GM23338 (cell line): ENCODE measurements around the gene WWOX. TPM values are rescaled to one million over a fixed set of nuclear protein-coding genes. Genes with fewer than 3 reads are reported as not detected.

Experiments used
- ATAC-seq: fragments of 200-7000 bp; cut with Tn5 transposase; 3 replicates; pipeline ENCODE4 v1.9.1; 2020
- DNase-seq: peaks from one replicate; pipeline ENCODE4 v3.0.0-alpha.2; 2015; ENCODE audit warnings: low spot score
- H2AFZ ChIP-seq: fragments of 200-600 bp; sonication (generic); 2 replicates; pipeline ENCODE4 v1.8.0; 2016; ENCODE audit warnings: antibody characterized with exemption, mild to moderate bottlenecking, moderate library complexity
- H3F3A ChIP-seq: fragments of 200-600 bp; sonication (generic); replicated peaks from 2 replicates; pipeline ENCODE4 v1.8.0; 2017; ENCODE audit warnings: antibody characterized with exemption, mixed run types, low read depth
- H3K27ac ChIP-seq: fragments of 200-600 bp; sonication (generic); 2 replicates; pipeline ENCODE4 v1.6.1; 2016; ENCODE audit warnings: low read depth
- H3K27me3 ChIP-seq: fragments of 200-600 bp; sonication (generic); 2 replicates; pipeline ENCODE4 v1.8.0; 2016; ENCODE audit warnings: mild to moderate bottlenecking, mixed run types, moderate library complexity; ENCODE audit not compliant: insufficient read depth
- H3K36me3 ChIP-seq: fragments of 200-600 bp; sonication (generic); 2 replicates; pipeline ENCODE4 v1.8.0; 2016; ENCODE audit warnings: mild to moderate bottlenecking; ENCODE audit not compliant: insufficient read depth
- H3K4me1 ChIP-seq: fragments of 200-600 bp; sonication (generic); 2 replicates; pipeline ENCODE4 v1.8.0; 2016; ENCODE audit warnings: mild to moderate bottlenecking, moderate library complexity; ENCODE audit not compliant: insufficient read depth
- H3K4me2 ChIP-seq: fragments of 200-600 bp; sonication (generic); 2 replicates; pipeline ENCODE4 v1.7.1; 2017; ENCODE audit warnings: mixed run types
- H3K4me3 ChIP-seq: fragments of 200-600 bp; sonication (generic); 2 replicates; pipeline ENCODE4 v1.6.1; 2016; ENCODE audit warnings: mixed run types
- H3K79me2 ChIP-seq: fragments of 200-600 bp; sonication (generic); replicated peaks from 2 replicates; pipeline ENCODE4 v1.8.0; 2017; ENCODE audit warnings: mild to moderate bottlenecking; ENCODE audit not compliant: insufficient read depth
- H3K9me2 ChIP-seq: fragments of 200-600 bp; sonication (generic); 2 replicates; pipeline ENCODE4 v1.8.0; 2017; ENCODE audit not compliant: insufficient read depth
- H4K20me1 ChIP-seq: fragments of 200-600 bp; sonication (generic); replicated peaks from 2 replicates; pipeline ENCODE4 v1.8.0; 2017; ENCODE audit warnings: mild to moderate bottlenecking; ENCODE audit not compliant: insufficient read depth
- H3K27ac Mint-ChIP-seq: 2 replicates; pipeline ENCODE4 v1.8.0; 2020; ENCODE audit warnings: inconsistent platforms, mild to moderate bottlenecking, moderate library complexity, mixed read lengths
- H3K27me3 Mint-ChIP-seq: 3 replicates; pipeline ENCODE4 v1.8.0; 2022; ENCODE audit warnings: low read depth, mild to moderate bottlenecking, moderate library complexity, mixed read lengths, inconsistent platforms; ENCODE audit not compliant: insufficient read depth, poor library complexity
- H3K36me3 Mint-ChIP-seq: 3 replicates; pipeline ENCODE4 v1.8.0; 2021; ENCODE audit warnings: low read depth, mild to moderate bottlenecking, inconsistent platforms, moderate library complexity, mixed read lengths
- H3K4me1 Mint-ChIP-seq: 3 replicates; pipeline ENCODE4 v1.8.0; 2020; ENCODE audit warnings: mild to moderate bottlenecking, inconsistent platforms, mixed read lengths
- H3K4me3 Mint-ChIP-seq: 3 replicates; pipeline ENCODE4 v1.8.0; 2021; ENCODE audit warnings: moderate library complexity, mild to moderate bottlenecking, inconsistent platforms, mixed read lengths
- H3K9me3 Mint-ChIP-seq: 3 replicates; pipeline ENCODE4 v1.8.0; 2020; ENCODE audit warnings: moderate library complexity, mild to moderate bottlenecking, inconsistent platforms, mixed read lengths
- CREB1 ChIP-seq: fragments of 250-450 bp; sonication (Bioruptor Pico); IDR thresholded peaks from 2 replicates; pipeline ENCODE4 v1.5.0; 2020; ENCODE audit warnings: low read depth, mild to moderate bottlenecking, moderate library complexity
- CTCF ChIP-seq, 2 experiments: fragments of 200-600 bp in 1 of 2; sonication (generic) in 1 of 2; conservative IDR thresholded peaks; 2 replicates each; pipeline versions ENCODE4 v1.5.1 to v1.6.1; 2016 to 2017; ENCODE audit warnings: antibody characterized with exemption in 2 of 2, low read depth in 2 of 2, mild to moderate bottlenecking in 2 of 2, moderate library complexity in 1 of 2
- ETS1 ChIP-seq: IDR thresholded peaks from 2 replicates; pipeline ENCODE4 v1.6.1; 2016; ENCODE audit warnings: antibody characterized with exemption
- EZH2phosphoT487 ChIP-seq: fragments of 200-600 bp; sonication (generic); IDR thresholded peaks from one replicate; pipeline ENCODE4 v1.8.1; 2018; ENCODE audit warnings: antibody characterized with exemption; ENCODE audit not compliant: unreplicated experiment
- NANOG ChIP-seq: IDR thresholded peaks from 2 replicates; pipeline ENCODE4 v1.6.1; 2016; ENCODE audit warnings: antibody characterized with exemption, borderline replicate concordance
- POLR2AphosphoS5 ChIP-seq: IDR thresholded peaks from 2 replicates; pipeline ENCODE4 v1.6.1; 2016; ENCODE audit warnings: antibody characterized with exemption, low read depth
- REST ChIP-seq: IDR thresholded peaks from one replicate; pipeline ENCODE4 v1.6.1; 2018; ENCODE audit warnings: antibody characterized with exemption; ENCODE audit not compliant: unreplicated experiment
- STAT1 ChIP-seq: IDR thresholded peaks from one replicate; pipeline ENCODE4 v1.6.1; 2016; ENCODE audit warnings: antibody characterized with exemption; ENCODE audit not compliant: unreplicated experiment
- ZNF462 ChIP-seq: fragments of 250-450 bp; sonication (Bioruptor Pico); IDR thresholded peaks from 2 replicates; pipeline ENCODE4 v1.5.0; 2020; ENCODE audit warnings: mild to moderate bottlenecking, moderate library complexity
- polyA plus RNA-seq: library from polyadenylated mRNA; unstranded; fragments of >200 nt; fragmentation: Nextera tagmentation; extraction: Ambion mirVana; gene quantifications from 2 replicates; pipeline ENCODE4 v1.2.1, GENCODE V29; 2016
- total RNA-seq: library from RNA; depleted of rRNA; stranded (reverse); fragments of >200 nt; shearing (Covaris generic); gene quantifications from 2 replicates; pipeline ENCODE4 v1.2.3, GENCODE V29; 2014

The WWOX gene
- total and polyA plus RNA-seq, 2 experiments from 2014 or later, result 10.0 to 19.3 TPM

- TF ChIP-seq REST, result no peak
- TF ChIP-seq ZNF462, result no peak
- TF ChIP-seq POLR2AphosphoS5, result no peak
These were observed 411.0 kb downstream of the WWOX start (continued) for GRCh38 chr16:78510496-78510895.

GRCh38 chr16:78513838-78514237 is 414.4 kb downstream of the WWOX start:
- H3K4me3 Mint-ChIP-seq, result no peak overlapping the region
- no peak for ATAC-seq
- no peaks in the 10 kb centered on the region for H3K36me3 Mint-ChIP-seq
- TF ChIP-seq ETS1 (no peak), STAT1 (no peak), CTCF (conservative IDR thresholded peaks at IDR 0.05; ENCODE audit: low read depth in 2 of 2) (no peak), EZH2phosphoT487 (no peak), REST (no peak), POLR2AphosphoS5 (no peak), CREB1 (CRISPR knock-in tag) (no peak), NANOG (no peak)

More at GRCh38 chr16:78513838-78514237, 414.4 kb downstream of the WWOX start:
- Histone ChIP-seq H3K4me1 (no peaks in the 10 kb centered on the region), H3F3A (no peaks in the 10 kb centered on the region), H2AFZ (no peak overlapping the region), H3K27me3 (no peaks in the 10 kb centered on the region), H4K20me1 (no peaks in the 10 kb centered on the region; the same call in 1 of the 2 replicates), H3K79me2 (no peaks in the 10 kb centered on the region), H3K36me3 (no peaks in the 10 kb centered on the region), H3K4me2 (no peak overlapping the region), H3K9me2 (no peaks in the 10 kb centered on the region), H3K4me3 (no peak overlapping the region), H3K27ac (no peak overlapping the region)
- H3K4me1 Mint-ChIP-seq, result peaks cover 5% of the 10 kb centered on the region; the same call in 2 of the 3 replicates
- peaks cover 3% of the 10 kb centered on the region for H3K27me3 Mint-ChIP-seq
- no peak overlapping the region for H3K27ac Mint-ChIP-seq
- no peaks in the 10 kb centered on the region for H3K9me3 Mint-ChIP-seq
- DNase-seq, result no peak
